LoVo (cell line): ENCODE results near the gene TASP1.
"Not testable (repeated sequence)": the region's sequence is repeated elsewhere in the genome, so short reads cannot be mapped to it uniquely, and the experiment has no call there.

Experiments
- DNase-seq: peaks from one replicate; pipeline ENCODE4 v3.0.0-alpha.2; 2016; ENCODE audit warnings: low spot score

TASP1 gene

GRCh38 chr20:13396826-13397225, 241.9 kb downstream of the TASP1 start:
- no peak for DNase-seq

GRCh38 chr20:13396022-13396421, 242.7 kb downstream of the TASP1 start:
- no peak for DNase-seq

GRCh38 chr20:13395232-13395631, 243.5 kb downstream of the TASP1 start:
- no peak for DNase-seq

- DNase-seq = no peak
These were observed 246.3 kb downstream of the TASP1 start for GRCh38 chr20:13392391-13392790.

GRCh38 chr20:13389115-13389514, 249.6 kb downstream of the TASP1 start:
- DNase-seq = no peak

GRCh38 chr20:13384132-13384531, 254.6 kb downstream of the TASP1 start:
- DNase-seq = no peak

- DNase-seq = no peak
These were observed 255.9 kb downstream of the TASP1 start for GRCh38 chr20:13382786-13383185.

GRCh38 chr20:13380497-13381229, 258.1 kb downstream of the TASP1 start:
- DNase-seq = not testable (repeated sequence)

GRCh38 chr20:13373400-13373799, 265.3 kb downstream of the TASP1 start:
- DNase-seq = no peak

- DNase-seq = no peak
These were observed 274.2 kb downstream of the TASP1 start for GRCh38 chr20:13364278-13365170.

- no peak for DNase-seq
These were observed 275.3 kb downstream of the TASP1 start for GRCh38 chr20:13363473-13363872.

GRCh38 chr20:13362165-13362564, 276.6 kb downstream of the TASP1 start:
- DNase-seq = not testable (repeated sequence)

GRCh38 chr20:13358936-13359335, 279.8 kb downstream of the TASP1 start:
- DNase-seq = not testable (repeated sequence)

GRCh38 chr20:13357782-13358181, 280.9 kb downstream of the TASP1 start:
- not testable (repeated sequence) for DNase-seq

- DNase-seq = no peak
These were observed 282.1 kb downstream of the TASP1 start for GRCh38 chr20:13356591-13356990.

- no peak for DNase-seq
These were observed 282.7 kb downstream of the TASP1 start for GRCh38 chr20:13355941-13356486.

GRCh38 chr20:13355411-13355810, 283.3 kb downstream of the TASP1 start:
- DNase-seq = no peak

GRCh38 chr20:13353261-13353945, 285.3 kb downstream of the TASP1 start:
- DNase-seq = no peak

- no peak for DNase-seq
These were observed 289.5 kb downstream of the TASP1 start for GRCh38 chr20:13349235-13349604.

GRCh38 chr20:13348311-13349234, 290.2 kb downstream of the TASP1 start:
- DNase-seq = no peak

- DNase-seq = no peak
These were observed 294.1 kb downstream of the TASP1 start for GRCh38 chr20:13344671-13345070.
